AG09319 (cell line): ENCODE measurements around the gene OGFOD1.

Source experiments
- DNase-seq: peaks from one replicate; pipeline ENCODE4 v3.0.0-alpha.2; 2010; ENCODE audit warnings: low read depth; ENCODE audit errors: extremely low read depth
- CTCF ChIP-seq: IDR thresholded peaks from 2 replicates; pipeline ENCODE4 v1.5.1; 2011; ENCODE audit warnings: low read depth, mild to moderate bottlenecking, inconsistent platforms, low read length, moderate library complexity

OGFOD1 gene

GRCh38 chr16:56493126-56493525, 41.8 kb downstream of the OGFOD1 start:
- TF ChIP-seq CTCF = no peak
- DNase-seq = no peak

- TF ChIP-seq CTCF = no peak
Observed at GRCh38 chr16:56493815-56494214, 42.5 kb downstream of the OGFOD1 start.

GRCh38 chr16:56505181-56505580, 53.8 kb downstream of the OGFOD1 start:
- DNase-seq = no peak
- no peak for TF ChIP-seq CTCF

More at GRCh38 chr16:56493815-56494214, 42.5 kb downstream of the OGFOD1 start:
- DNase-seq = no peak

- DNase-seq = peak; percentile 24
- TF ChIP-seq CTCF = no peak
Observed at GRCh38 chr16:56506941-56507340, 55.6 kb downstream of the OGFOD1 start.

GRCh38 chr16:56510544-56510943, 59.2 kb downstream of the OGFOD1 start:
- no peak for TF ChIP-seq CTCF
- no peak for DNase-seq

- TF ChIP-seq CTCF = no peak
- no peak for DNase-seq
Observed at GRCh38 chr16:56512025-56512424, 60.7 kb downstream of the OGFOD1 start.

GRCh38 chr16:56513091-56513490, 61.7 kb downstream of the OGFOD1 start:
- DNase-seq = no peak
- no peak for TF ChIP-seq CTCF
